ENCODE data around the gene LYPD3.

DNA sequence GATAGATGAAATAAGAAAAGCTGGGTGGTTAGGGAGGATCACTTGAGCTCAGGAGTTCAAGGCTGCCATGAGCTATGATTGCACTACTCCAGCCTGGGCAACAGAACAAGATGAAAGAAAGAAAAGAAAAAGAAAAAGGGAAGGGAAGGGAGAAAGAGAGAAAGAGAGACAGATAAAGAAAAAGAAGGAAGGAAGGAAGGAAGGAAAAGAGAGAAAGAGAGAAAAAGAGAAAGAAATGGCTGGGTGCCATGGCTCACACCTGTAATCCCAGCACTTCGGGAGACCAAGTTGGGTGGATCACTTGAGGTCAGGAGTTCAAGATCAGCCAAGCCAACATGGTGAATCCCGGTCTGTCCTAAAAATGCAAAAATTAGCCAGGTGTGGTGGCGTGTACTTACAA, 29.6 kb downstream of the LYPD3 start:
- TF ChIP-seq, protein P1, sequence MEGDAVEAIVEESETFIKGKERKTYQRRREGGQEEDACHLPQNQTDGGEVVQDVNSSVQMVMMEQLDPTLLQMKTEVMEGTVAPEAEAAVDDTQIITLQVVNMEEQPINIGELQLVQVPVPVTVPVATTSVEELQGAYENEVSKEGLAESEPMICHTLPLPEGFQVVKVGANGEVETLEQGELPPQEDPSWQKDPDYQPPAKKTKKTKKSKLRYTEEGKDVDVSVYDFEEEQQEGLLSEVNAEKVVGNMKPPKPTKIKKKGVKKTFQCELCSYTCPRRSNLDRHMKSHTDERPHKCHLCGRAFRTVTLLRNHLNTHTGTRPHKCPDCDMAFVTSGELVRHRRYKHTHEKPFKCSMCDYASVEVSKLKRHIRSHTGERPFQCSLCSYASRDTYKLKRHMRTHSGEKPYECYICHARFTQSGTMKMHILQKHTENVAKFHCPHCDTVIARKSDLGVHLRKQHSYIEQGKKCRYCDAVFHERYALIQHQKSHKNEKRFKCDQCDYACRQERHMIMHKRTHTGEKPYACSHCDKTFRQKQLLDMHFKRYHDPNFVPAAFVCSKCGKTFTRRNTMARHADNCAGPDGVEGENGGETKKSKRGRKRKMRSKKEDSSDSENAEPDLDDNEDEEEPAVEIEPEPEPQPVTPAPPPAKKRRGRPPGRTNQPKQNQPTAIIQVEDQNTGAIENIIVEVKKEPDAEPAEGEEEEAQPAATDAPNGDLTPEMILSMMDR (conservative IDR thresholded peaks at IDR 0.05) = no peak
- no peak for TF ChIP-seq ZFX (IDR thresholded peaks at IDR 0.05)

Data from C4-2B (cell line).